Stomach (tissue), 9 donors: Measurements from ENCODE around the gene CCNK. TPM values are rescaled to one million over a fixed set of nuclear protein-coding genes. Genes with fewer than 3 reads are reported as not detected.

ENCODE experiments used
- DNase-seq, 2 donors: peaks; one replicate each; pipeline versions ENCODE4 v3.0.0 to v3.0.0-alpha.2; 2013 to 2019
- H3K27ac ChIP-seq, 5 donors: fragments of 200-600 bp in 4 of 5; sonication (generic) in 4 of 5; one replicate each; pipeline ENCODE4 v1.5.1; 2013 to 2019; ENCODE audit warnings: mild to moderate bottlenecking in 1 of 5, moderate library complexity in 1 of 5
- H3K27me3 ChIP-seq, 3 donors: fragments of 200-600 bp; sonication (generic); one replicate each; pipeline ENCODE4 v1.5.1; 2017 to 2019; ENCODE audit warnings: mixed run types in 1 of 3
- H3K36me3 ChIP-seq, 4 donors: fragments of 200-600 bp; sonication (generic); 1 replicate in 3 of 4; 2 replicates in 1 of 4; pipeline ENCODE4 v1.5.1; 2016 to 2019
- H3K4me1 ChIP-seq, 4 donors: fragments of 200-600 bp; sonication (generic); one replicate each; pipeline ENCODE4 v1.5.1; 2016 to 2019
- H3K4me3 ChIP-seq, 4 donors: fragments of 200-600 bp; sonication (generic) in 3 of 4; one replicate each; pipeline ENCODE4 v1.5.1; 2016 to 2019; ENCODE audit warnings: mild to moderate bottlenecking in 1 of 4
- H3K9me3 ChIP-seq, 4 donors: fragments of 200-600 bp; sonication (generic); one replicate each; pipeline ENCODE4 v1.5.1; 2016 to 2019
- CTCF ChIP-seq, 7 experiments: fragments of 450-650 bp in 4 of 7; fragments of 200-600 bp in 3 of 7; sonication (generic) in 3 of 7; IDR thresholded peaks; one replicate each; pipeline ENCODE4 v1.5.1; 2016 to 2019; ENCODE audit warnings: antibody characterized with exemption in 7 of 7, control low read depth in 2 of 7, mild to moderate bottlenecking in 1 of 7
- EP300 ChIP-seq: sonication (generic); formaldehyde crosslinking; IDR thresholded peaks from one replicate; pipeline ENCODE4 v1.6.1; 2017; ENCODE audit warnings: antibody characterized with exemption
- POLR2A ChIP-seq, 4 donors: fragments of 450-650 bp; IDR thresholded peaks; one replicate each; pipeline ENCODE4 v1.6.1; 2016; ENCODE audit warnings: antibody characterized with exemption in 4 of 4, control low read depth in 2 of 4, mild to moderate bottlenecking in 1 of 4, moderate library complexity in 1 of 4
- POLR2AphosphoS5 ChIP-seq, 3 donors: sonication (generic); formaldehyde crosslinking; IDR thresholded peaks; one replicate each; pipeline ENCODE4 v1.6.1; 2016; ENCODE audit warnings: antibody characterized with exemption in 3 of 3
- WGBS, 5 donors: extraction: QIAGEN DNeasy Blood & Tissue Kit in 3 of 5; methylation state at CpG; one replicate each; pipeline versions ENCODE4 v1.1.5 to v1.1.7; 2013 to 2018; 5-methylcytosine and 5-hydroxymethylcytosine counted together
- intact Hi-C: fragments of 100-400 bp; cut with DNase I; formaldehyde crosslinking; loops from one replicate; pipeline ENCODE4 v1.15.1; 2023; ENCODE audit warnings: low total_unique reads
- polyA plus RNA-seq, 3 donors: library from polyadenylated mRNA; stranded (reverse); fragments of 200-250 nt; gene quantifications; one replicate each; pipeline ENCODE4 v1.2.3, GENCODE V29; 2013
- small RNA-seq, 4 donors: library from RNA; depleted of rRNA; stranded (forward); fragments of <200 nt; gene quantifications; one replicate each; pipeline ENCODE3, GENCODE V24; 2016
- total RNA-seq, 5 donors: library from RNA; depleted of rRNA; stranded (reverse); fragments of >200 nt; gene quantifications; one replicate each; pipeline versions ENCODE4 v1.1.0 to v1.2.3, GENCODE V29; 2014 to 2016
- donor health status: healthy with polysubstance abuse.
- donor health status: Bipolar disorder and iron deficiency.
- donor health status: healthy.

Gene CCNK
- total and polyA plus RNA-seq, 8 donors = 2.3 to 48.3 (median 11.4) TPM

GRCh38 chr14:99560922-99561683, 79.9 kb downstream of the CCNK start:
- no peaks in the 10 kb centered on the region for H3K36me3 ChIP-seq
- 35 to 47% (median 43%) methylated on average over 11 to 15 of the region's 15 CpGs for WGBS, 5 donors
- no peaks in the 10 kb centered on the region for H3K9me3 ChIP-seq
- peak overlapping the region; percentile 48 to 83 (median 79) for H3K27ac ChIP-seq
- intact Hi-C loops = no loop called here
- no peak overlapping the region for H3K4me3 ChIP-seq
- H3K4me1 ChIP-seq = peaks cover 64 to 82% (median 68%) of the 10 kb centered on the region in 4 donors
- DNase-seq = peak; percentile 75 to 79
- no peaks in the 10 kb centered on the region for H3K27me3 ChIP-seq
- no peak for TF ChIP-seq POLR2A (IDR thresholded peaks at IDR 0.05)
- TF ChIP-seq POLR2AphosphoS5 (IDR thresholded peaks at IDR 0.05) = peak in 2 of 3 donors; percentile 26 to 35
- TF ChIP-seq EP300 = no peak
- peak in 1 of 7 experiments; percentile 10 for TF ChIP-seq CTCF (IDR thresholded peaks at IDR 0.05)

GRCh38 chr14:99561864-99562263, 80.7 kb downstream of the CCNK start:
- H3K27me3 ChIP-seq = no peaks in the 10 kb centered on the region
- WGBS, 5 donors = 61 to 80% (median 69%) methylated on average over 10 of the region's 10 CpGs; no CpG with 5 or more reads in 1 of the 5 donors
- H3K27ac ChIP-seq = peak overlapping the region; percentile 25 to 83 (median 79)
- no peaks in the 10 kb centered on the region for H3K36me3 ChIP-seq
- peak in 1 of 2 donors; percentile 69 for DNase-seq
- TF ChIP-seq CTCF (IDR thresholded peaks at IDR 0.05) (no peak), POLR2AphosphoS5 (IDR thresholded peaks at IDR 0.05) (peak in 1 of 3 donors; percentile 27), EP300 (no peak), POLR2A (IDR thresholded peaks at IDR 0.05) (no peak)
- intact Hi-C loops = no loop called here
- peaks cover 72 to 82% (median 75%) of the 10 kb centered on the region in 4 donors for H3K4me1 ChIP-seq
- no peak overlapping the region for H3K4me3 ChIP-seq
- no peaks in the 10 kb centered on the region for H3K9me3 ChIP-seq

Small RNA genes lying within 50 kb of the gene (small RNA-seq; reads per million reads assigned to genes)
- 0 reads per million in 4 donors for gene RNU6-91P

Other genes with a start within 250 kb of the CCNK start
- 1 to 10 TPM in 4 of 5 donors, not detected in 1; 1.3 to 9.6 (median 2.0) TPM for gene BCL11B, start 209.2 kb upstream of the CCNK start, total RNA-seq
- under 1 TPM; 0.15 to 0.90 (median 0.19) TPM for gene BCL11B, start 209.2 kb upstream of the CCNK start, polyA plus RNA-seq
- 100 to 1,000 TPM in 1 of 5 donors, 10 to 100 TPM in 4; 30.4 to 119 (median 51.4) TPM for gene SETD3, start 550 bp upstream of the CCNK start, total RNA-seq
- gene SETD3, start 550 bp upstream of the CCNK start, polyA plus RNA-seq = 10 to 100 TPM; 24.1 to 51.6 (median 29.9) TPM
- gene CCDC85C, start 122.8 kb downstream of the CCNK start, total RNA-seq = 10 to 100 TPM; 10.5 to 28.6 (median 14.5) TPM
- 10 to 100 TPM; 11.4 to 20.1 (median 17.3) TPM for gene CCDC85C, start 122.8 kb downstream of the CCNK start, polyA plus RNA-seq
- gene HHIPL1, start 163.7 kb downstream of the CCNK start, total RNA-seq = 1 to 10 TPM in 3 of 5 donors, under 1 TPM in 1, not detected in 1; 0.45 to 2.0 (median 1.2) TPM
- under 1 TPM; 0.15 to 0.68 (median 0.20) TPM for gene HHIPL1, start 163.7 kb downstream of the CCNK start, polyA plus RNA-seq
- 1 to 10 TPM in 3 of 5 donors, not detected in 2; 1.2 to 2.9 (median 2.2) TPM for gene CYP46A1, start 202.9 kb downstream of the CCNK start, total RNA-seq
- under 1 TPM; 0.15 to 0.68 (median 0.53) TPM for gene CYP46A1, start 202.9 kb downstream of the CCNK start, polyA plus RNA-seq